Neural cell (in vitro differentiated cells): ENCODE data around the gene AFAP1.

Source experiments
- CTCF ChIP-seq: fragments of 450-650 bp; IDR thresholded peaks from 2 replicates; pipeline ENCODE4 v1.5.1; 2014; ENCODE audit warnings: antibody characterized with exemption, mild to moderate bottlenecking, moderate library complexity; ENCODE audit not compliant: poor library complexity, severe bottlenecking
- EP300 ChIP-seq: fragments of 450-650 bp; conservative IDR thresholded peaks from 2 replicates; pipeline ENCODE4 v1.6.1; 2014; ENCODE audit warnings: antibody characterized with exemption, mild to moderate bottlenecking, moderate library complexity; ENCODE audit not compliant: poor library complexity, severe bottlenecking
- EZH2 ChIP-seq: fragments of 200-600, 300-800 bp; shearing (Covaris generic), sonication (generic); IDR thresholded peaks from 2 replicates; pipeline ENCODE4 v1.6.1; 2014; ENCODE audit warnings: antibody characterized with exemption, low read length, borderline replicate concordance, mild to moderate bottlenecking; ENCODE audit not compliant: insufficient read depth, poor library complexity, severe bottlenecking
- MXI1 ChIP-seq: fragments of 450-650 bp; conservative IDR thresholded peaks from 2 replicates; pipeline ENCODE4 v1.6.1; 2014; ENCODE audit warnings: antibody characterized with exemption, mild to moderate bottlenecking; ENCODE audit not compliant: poor library complexity, severe bottlenecking
- RAD21 ChIP-seq: fragments of 450-650 bp; conservative IDR thresholded peaks from 2 replicates; pipeline ENCODE4 v1.6.1; 2014; ENCODE audit warnings: antibody characterized with exemption, mild to moderate bottlenecking, moderate library complexity
- TF ChIP-seq, protein P1 (sequence below): IDR thresholded peaks from 2 replicates; pipeline ENCODE4 v1.6.1; 2012; ENCODE audit warnings: borderline replicate concordance

DNA sequence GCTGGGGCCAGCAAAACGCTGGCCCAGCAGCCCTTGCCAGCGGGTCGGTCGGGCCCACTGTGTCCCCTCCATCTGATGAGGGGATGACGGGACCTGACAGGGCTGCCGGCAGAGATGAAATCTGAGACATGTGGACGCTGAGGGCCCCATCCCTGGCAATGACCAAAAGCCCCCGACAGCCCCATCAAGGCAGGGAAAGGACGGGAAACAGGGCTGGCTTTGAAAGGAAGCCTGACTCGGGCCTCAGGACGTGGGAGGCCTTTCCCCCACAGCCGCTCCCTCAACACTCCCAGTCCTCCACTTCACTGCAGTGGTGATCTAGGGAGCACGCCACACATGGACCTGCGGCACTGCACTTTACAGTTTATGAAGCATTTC lies 202.4 kb downstream of the AFAP1 start:
- TF ChIP-seq CTCF (no peak), MXI1 (no peak), RAD21 (no peak), EZH2 (no peak), EP300 (no peak)
- TF ChIP-seq, protein P1, sequence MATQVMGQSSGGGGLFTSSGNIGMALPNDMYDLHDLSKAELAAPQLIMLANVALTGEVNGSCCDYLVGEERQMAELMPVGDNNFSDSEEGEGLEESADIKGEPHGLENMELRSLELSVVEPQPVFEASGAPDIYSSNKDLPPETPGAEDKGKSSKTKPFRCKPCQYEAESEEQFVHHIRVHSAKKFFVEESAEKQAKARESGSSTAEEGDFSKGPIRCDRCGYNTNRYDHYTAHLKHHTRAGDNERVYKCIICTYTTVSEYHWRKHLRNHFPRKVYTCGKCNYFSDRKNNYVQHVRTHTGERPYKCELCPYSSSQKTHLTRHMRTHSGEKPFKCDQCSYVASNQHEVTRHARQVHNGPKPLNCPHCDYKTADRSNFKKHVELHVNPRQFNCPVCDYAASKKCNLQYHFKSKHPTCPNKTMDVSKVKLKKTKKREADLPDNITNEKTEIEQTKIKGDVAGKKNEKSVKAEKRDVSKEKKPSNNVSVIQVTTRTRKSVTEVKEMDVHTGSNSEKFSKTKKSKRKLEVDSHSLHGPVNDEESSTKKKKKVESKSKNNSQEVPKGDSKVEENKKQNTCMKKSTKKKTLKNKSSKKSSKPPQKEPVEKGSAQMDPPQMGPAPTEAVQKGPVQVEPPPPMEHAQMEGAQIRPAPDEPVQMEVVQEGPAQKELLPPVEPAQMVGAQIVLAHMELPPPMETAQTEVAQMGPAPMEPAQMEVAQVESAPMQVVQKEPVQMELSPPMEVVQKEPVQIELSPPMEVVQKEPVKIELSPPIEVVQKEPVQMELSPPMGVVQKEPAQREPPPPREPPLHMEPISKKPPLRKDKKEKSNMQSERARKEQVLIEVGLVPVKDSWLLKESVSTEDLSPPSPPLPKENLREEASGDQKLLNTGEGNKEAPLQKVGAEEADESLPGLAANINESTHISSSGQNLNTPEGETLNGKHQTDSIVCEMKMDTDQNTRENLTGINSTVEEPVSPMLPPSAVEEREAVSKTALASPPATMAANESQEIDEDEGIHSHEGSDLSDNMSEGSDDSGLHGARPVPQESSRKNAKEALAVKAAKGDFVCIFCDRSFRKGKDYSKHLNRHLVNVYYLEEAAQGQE, result no peak
